ENCODE results near the gene AMIGO3.
"Not testable (repeated sequence)": the region's sequence is repeated elsewhere in the genome, so short reads cannot be mapped to it uniquely, and the experiment has no call there.

Gene AMIGO3

DNA sequence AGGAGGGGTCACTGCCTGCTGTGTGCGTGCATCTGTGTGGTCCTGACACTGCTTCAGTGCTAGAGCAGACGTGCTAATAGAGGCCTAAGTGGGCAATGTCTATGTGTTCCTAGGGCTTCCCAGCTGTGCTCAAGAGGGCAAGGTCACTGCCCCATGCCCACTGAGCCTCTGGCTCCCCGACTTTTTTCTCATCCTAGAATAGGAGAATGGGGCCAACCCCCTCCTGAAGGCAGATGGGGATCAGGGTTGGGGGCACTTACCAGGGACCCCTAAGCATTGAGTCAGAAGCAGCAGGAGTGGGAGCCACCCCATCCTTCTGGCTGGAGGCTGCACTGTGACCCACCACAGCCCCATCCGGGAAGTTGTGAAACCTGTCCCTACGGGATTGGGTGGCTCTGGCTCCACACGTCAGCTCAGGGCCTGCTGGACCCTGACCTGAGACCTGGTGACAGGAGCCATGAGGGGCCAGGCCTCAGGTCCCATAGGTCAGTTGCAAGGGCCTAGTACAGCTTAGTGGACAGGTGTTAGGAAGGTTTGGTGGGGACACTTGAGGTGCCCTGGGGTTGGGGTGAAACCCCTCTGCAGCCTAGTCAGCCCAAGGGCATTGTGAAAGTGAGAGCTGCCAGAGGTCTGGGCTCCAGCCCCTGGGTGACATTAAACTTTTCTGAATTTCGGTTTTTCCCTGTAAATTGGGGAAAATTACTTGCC lies 31.0 kb downstream of the AMIGO3 start:
- DNase-seq (ENCODE audit: low read depth) = not testable (repeated sequence)

DNA sequence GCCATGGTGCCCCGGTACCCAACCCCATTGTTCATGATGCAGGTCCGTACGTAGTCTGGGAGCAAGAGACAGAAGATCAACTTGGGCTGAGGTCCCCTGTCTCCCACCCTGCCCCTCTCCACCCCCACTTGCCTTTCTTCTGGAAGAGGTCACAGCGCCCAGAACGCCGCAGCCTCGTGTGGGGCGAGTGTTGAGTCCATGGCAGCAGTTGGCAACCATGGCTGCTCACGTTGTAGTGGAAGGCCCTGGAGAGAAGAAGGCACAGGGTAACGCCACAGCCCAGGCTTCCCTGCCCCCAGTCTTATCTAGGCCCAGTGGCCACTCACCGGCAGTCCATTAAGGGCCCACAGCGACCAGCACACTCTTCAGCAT lies 32.1 kb downstream of the AMIGO3 start:
- not testable (repeated sequence) for DNase-seq (ENCODE audit: low read depth)

DNA sequence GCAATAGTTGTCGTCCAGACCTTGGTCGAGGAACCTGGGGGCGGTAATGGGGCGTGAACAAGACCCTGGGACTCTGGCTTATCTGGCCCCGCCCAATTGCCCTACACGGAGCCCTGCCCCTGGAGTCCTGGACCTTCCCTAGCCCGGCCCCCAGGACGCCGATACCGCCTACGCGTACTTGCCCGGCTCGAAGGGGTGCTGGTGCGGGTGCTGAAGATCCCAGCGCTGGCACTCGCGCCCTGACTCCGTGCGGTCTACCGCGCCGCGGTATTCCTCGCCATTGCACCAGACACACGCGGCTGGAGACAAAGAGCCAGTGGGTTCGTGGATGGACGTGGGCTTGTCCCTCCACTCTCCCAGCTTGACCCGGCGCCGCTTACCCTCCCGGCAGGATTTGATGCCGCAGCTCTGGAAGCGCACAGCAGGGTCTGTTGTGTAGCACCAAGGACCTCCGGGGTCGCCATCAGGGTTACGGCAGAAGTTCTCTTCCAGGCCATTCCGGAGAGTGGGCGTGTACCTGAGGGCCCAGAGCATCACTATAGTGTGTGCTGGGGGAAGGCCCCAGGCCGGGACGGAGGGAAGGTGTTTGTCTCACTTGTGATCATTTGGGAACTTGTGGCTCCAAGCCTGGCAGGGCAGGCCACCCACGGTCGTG lies 32.6 kb downstream of the AMIGO3 start:
- peak; percentile 79 for DNase-seq (ENCODE audit: low read depth)

DNA sequence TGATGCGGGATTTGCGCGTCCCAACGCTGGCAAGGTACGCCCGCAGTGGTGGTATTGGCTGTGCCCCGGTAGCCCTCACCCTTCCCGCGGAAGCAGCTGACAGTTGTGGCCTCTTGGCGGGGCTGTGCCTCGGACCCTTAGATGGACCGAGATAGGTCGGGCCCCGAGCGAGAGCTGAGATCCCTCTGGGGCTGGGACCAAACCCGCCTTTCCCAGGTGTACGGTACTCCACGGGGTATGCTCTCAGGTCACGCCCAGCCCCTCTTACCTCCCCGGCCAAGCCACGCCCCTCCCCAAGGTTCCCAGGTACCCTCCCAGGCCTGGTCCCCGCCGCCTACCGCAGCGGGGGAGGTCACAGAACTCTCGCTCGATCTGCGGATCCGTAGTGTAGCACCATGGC lies 33.1 kb downstream of the AMIGO3 start:
- DNase-seq (ENCODE audit: low read depth) = not testable (repeated sequence)

DNA sequence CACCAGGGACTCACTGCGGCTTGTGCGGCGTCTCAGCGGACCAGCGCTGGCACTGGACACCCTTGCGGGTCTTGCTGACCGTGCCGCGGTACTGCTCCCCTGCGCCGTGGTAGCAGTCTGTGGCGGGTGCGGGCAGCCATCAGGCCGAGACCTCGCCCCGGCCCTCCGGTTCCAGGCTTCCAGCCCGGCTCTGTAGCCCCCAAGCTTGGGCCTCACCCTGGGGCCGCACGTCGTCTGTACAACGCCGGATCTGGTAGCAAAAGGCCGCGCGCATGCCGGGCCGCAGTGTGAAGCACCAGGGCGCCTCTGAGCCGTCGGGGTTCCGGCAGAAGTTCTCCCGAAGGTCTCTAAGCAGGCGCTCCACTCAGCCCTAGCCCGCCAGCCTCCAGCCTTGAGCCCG lies 33.6 kb downstream of the AMIGO3 start:
- not testable (repeated sequence) for DNase-seq (ENCODE audit: low read depth)

DNA sequence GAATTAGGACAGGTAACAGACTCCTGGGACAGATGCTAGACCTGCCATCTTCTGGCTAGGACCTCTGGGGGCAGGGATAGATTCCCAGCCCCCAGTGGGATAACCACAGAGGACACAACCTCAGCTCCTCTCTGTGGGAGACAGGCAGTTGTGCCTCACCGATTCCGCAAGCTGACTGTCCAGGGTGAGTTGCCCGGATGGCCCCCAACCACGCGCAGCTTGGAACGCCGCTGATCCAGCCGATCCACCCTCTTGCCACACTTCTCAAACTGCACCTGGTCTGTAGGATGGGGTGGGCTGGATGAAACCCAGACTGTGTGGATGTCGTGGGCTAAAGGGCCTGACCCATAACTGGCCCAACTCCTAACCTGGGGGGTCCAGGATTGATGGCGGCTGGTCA lies 34.4 kb downstream of the AMIGO3 start:
- not testable (repeated sequence) for DNase-seq (ENCODE audit: low read depth)

DNA sequence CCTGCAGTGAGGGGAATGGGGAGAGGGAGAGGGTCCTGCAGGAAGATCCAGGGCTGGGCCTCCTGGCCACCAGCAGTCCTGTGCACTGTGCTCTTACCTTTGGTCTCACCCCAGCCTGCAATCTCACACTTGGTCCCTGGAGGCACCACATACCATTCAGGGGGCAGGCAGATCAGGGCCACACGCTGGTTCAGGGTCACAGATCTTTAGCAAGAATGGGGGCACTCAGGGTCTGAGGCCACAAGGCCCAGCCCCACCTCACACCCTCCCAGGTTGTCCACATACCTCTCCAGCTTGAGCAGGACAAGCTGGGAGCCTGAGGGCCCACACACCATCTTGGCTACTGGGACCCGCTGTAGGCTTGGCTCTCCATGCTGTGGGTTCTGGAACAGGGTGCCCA lies 35.0 kb downstream of the AMIGO3 start:
- not testable (repeated sequence) for DNase-seq (ENCODE audit: low read depth)

DNA sequence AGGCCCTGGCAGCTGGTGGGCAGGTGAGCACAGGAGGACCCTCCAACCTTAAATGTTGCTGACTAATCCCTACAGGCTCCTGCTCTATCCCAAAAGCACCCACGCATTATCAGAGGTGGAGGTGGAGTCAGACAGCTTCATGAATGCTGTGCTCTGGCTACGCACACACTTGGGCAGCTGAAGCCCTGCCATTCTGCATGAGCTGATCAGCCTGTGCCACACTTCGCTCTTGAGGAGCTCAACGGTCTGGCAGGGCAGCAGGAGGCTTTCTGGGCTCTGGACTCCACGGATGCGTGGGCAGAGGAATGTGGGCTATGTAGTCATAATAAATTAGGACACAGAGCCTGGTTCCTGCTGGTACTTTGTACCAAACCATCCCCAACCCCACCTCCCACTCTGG lies 36.3 kb downstream of the AMIGO3 start:
- peak; percentile 90 for DNase-seq (ENCODE audit: low read depth)

DNA sequence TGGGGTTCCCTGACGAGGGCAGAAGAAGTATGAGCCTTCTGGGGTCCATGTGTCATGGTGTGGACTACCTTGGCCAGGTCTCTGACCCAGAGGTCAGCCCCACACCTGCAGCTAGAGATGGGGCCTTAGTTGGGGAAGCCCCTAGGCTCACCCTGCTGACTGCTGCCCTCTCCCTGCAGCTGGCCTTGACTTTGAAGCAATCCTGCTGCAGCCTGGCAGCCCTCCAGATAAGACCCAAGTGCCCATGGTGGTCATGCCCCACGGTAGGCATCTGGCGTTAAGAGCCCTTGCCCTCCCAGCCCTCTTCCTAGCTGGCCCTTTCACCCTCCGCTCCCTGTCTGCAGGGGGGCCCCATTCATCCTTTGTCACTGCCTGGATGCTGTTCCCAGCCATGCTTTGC lies 37.9 kb downstream of the AMIGO3 start:
- no peak for DNase-seq (ENCODE audit: low read depth)

DNA sequence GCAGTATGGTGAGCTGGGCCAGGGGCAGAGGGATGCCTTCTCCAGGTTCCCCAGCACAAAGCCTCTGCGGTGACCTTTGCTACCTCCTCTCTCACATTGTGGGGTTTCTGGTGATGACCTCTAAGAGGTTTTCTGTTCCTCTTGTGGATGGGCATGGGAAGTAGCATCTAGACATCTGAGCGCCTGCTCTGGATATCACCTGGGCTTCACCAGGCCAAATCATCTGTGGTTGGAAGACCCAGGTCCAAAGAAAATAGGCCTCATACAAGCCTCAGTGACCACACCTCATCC lies 38.3 kb downstream of the AMIGO3 start:
- no peak for DNase-seq (ENCODE audit: low read depth)

DNA sequence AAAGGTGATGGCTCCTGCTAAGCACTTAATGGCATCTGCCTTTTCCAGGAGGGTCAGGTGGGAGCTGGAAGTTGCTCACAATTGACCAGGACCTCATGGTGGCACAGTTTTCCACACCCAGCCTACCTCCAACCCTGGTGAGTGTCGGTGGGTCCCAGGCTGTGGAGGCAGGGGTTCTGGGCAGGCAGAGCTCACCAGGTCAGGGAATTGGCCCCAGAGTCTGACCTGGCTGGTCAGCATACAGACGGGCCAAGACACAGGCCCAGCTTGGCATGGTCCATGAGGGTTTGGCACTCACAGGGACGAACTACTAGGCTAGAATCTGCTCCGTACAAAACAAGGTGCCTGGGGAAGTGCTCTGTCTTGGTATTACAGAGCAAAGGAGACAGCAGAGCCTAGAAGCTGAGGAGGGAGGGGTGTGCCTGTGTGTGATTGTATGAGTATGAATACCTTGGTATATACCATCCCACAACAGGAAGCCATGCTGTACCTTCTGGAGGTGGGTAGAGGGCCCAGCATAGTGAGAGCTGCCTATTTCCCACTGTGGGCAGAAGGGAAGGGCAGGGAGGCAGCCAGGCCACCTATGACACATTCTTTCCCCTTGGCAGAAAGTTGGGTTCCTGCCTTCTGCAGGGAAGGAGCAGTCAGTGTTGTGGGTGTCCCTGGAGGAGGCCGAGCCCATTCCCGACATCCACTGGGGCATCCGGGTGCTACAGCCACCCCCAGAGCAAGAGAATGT lies 38.8 kb downstream of the AMIGO3 start:
- no peak for DNase-seq (ENCODE audit: low read depth)

DNA sequence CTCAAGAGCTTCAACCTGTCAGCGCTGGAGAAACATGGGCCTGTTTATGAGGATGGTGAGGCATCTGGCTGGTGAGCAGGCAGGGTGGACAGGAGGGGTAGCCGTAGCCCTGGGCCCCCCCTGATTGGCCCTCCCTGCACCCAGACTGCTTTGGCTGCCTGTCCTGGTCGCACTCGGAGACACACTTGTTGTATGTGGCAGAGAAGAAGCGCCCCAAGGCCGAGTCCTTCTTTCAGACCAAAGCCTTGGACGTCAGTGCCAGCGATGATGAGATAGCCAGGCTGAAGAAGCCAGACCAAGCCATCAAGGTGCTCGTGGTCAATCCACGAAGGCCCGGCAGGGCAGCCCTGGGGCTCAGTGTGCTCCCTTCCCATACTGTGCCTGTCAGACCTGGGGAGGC lies 43.6 kb downstream of the AMIGO3 start:
- no peak for DNase-seq (ENCODE audit: low read depth)

DNA sequence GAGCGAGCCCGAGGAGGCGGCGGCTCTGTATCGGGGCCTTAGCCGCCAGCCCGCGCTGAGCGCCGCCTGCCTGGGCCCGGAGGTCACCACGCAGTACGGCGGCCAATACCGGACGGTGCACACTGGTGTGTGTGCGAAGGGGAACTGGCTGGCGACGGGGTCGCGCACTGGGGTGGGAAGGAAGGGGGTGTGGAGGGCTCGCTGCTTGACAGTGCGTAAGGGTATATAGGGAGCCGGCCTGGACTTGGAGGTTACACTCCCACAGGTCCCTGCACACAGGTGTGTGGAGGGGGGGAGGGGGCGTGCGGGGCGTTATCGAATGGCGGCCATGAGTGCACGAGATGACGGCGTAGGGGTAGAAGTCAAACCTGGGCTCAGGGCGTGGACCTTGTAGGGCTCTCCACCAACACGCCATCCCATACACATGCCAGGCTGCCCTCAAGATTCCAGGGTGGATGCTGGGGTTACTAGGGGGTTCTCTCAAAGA lies 44.9 kb downstream of the AMIGO3 start:
- no peak for DNase-seq (ENCODE audit: low read depth)

DNA sequence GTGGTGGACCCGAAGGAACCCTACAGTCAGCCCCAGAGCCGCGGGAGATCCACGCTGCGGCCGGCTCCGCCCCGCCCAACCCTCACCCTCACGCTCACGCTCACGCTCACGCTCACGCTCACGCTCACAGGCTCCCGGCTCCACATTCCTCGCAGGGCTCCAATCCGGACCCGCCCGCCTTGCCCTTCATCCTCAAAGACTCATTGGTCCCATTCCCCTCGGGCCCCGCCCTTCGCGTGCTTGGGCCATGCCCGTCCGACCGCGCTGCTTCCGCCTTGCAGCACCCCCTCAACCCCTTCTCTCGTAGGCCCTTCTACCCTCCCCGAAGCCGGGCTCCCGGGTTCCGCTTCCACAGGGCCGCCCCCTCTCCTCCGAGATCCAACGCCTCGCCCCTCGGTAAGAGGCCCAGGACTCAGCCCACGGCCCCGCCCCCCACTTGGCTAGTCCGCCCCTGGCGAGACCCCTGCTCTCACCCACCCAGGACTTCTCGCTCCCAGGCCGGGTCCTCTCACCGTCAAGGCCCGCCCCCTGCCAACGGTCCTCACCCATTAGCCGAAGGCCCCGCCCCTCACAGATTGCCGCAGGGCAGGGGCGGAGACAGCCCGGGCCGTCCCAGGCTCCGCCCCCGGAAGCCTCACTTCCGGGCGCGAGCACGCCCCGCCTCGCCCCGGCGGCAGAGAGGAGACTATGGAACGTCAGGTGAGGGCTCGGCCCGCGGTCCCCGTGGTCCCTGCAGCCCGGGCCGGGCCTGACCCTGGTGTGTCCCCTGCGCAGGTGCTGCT lies 45.6 kb downstream of the AMIGO3 start, which contains the start of gene APEH:
APEH (plus strand) TSS at position 637 of the 782 bp plus-strand sequence; CDS start at position 688, 51 bp downstream.
- DNase-seq (ENCODE audit: low read depth) = peak; percentile 98

DNA sequence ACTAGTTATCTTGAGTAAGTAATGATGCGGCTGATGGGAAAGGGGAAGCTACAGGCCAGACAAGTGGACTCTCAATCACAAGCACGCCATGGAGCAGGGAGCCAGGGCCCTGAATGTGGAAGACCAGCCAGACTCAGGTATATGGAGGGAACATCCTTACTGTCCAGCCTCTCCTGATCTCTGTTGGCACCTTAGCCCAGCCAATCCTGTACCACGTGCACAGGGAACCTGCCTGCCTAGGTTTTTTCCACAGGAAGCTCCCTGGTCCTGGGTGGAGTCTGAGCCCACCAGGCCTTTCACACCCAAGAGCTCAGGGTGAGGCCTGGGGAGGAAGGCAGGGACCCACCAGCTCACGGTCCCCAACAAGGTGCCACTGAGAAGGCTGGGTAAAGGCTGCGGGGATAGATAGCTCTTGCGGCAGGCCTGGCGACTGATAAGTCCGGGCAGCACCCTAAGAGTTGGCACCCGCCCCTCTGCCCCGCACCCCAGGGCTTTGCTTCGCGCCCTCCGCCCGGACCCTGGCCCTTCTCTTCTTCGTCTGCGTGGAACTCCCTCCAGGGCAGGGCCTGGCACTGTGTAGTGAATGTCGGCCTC lies 46.3 kb downstream of the AMIGO3 start:
- DNase-seq (ENCODE audit: low read depth) = no peak

DNA sequence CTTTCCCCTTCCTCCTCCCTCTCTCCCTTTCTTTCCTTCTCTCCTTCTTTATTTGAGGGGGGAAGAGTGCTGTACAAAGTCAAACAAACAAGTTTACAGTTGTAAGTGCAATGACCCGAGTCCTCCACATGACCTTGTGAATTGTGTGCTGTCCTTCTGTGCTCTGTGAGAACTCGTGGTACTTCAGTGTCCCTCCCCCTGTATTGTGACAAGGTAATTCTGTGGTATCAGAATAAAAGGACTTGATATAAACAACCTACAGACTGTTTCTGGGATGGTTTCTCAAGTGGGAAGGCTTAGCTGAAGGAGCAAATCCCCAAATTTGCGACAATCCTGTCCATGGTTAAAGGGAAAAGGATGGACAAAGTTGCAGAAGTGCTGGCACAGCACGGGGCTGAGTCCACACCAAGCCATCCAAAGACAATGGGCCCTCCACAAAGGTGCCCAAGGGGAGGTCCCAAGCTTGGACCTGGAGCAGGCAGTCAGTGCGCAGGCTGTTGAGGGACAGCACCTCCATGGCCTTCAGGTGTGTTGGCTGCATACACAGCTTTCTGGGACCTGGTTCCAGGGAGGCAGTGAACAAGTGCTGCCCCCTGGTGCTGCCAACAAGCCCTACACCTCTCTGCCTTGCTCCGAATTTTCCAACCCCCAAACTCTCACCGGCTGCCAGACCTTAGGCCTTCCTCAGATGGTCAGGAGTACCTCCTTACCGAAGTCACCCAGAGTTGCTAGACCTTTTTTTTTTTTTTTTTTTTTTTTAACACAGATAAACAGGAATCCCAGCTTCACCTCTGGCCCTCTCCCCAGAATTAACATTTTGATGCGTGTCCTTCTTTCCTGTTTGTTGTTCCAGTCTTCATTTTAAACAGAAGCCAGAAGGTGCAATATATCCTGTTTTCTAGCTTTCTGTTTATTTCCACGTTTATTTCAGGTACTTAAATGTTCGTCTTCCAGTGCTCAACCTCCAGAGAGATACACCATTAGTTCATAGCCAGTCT lies 47.9 kb downstream of the AMIGO3 start:
- peak; percentile 48 for DNase-seq (ENCODE audit: low read depth)

DNA sequence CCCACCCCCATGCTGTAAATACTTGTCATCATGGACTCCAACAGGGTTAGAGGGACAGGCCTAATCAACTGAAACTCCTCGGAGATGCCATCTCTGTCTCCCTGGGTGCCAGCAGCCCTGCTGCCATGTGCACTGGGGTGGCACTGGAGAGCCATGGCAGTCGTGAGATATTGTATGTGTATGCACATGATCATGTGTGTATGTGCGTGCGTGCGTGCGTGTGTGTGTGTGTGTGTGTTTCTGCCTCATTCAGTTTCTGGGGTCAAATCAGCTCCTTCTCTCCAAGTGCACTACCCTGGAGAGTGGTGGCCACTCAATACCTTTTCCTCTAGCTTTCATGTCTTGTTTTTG lies 48.6 kb downstream of the AMIGO3 start:
- DNase-seq (ENCODE audit: low read depth) = no peak

DNA sequence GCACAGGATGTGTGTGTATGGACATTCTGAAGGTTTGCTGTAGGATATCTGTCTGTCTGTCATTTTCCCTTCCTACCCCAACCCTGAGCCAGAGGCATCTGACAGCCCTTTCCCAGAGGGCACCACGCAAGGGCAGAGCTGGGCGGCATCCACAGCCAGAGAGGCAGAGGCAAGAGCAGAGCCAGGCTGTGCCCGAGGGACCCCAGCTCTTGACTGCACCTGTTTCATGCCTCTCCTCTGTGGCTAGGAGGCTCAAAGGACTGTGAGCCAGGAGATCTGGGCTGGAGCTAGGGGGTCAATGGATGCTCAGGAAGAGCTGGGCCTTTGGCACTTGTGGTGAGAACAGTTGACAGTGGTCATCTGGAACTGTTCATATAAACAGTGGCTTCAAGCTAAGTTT lies 50.1 kb downstream of the AMIGO3 start:
- DNase-seq (ENCODE audit: low read depth) = no peak

DNA sequence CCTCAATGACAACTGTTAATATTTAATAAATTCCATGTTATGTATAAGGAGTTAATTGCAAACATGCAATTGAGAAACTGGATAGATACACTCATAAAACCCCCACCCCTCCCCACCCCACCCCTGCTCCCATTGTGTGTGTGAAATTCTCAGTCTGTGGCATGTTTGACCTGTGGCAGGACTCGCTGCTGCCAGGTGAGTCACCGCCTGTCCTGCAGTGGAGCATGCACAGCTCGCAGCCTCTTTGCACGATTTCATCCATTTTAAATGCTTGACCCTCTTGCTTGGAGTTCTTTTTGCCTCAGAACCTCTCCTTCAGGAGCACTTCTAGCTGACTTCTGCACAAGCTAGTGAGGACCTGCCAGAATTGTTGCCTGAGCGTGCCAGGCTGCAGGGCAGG lies 50.6 kb downstream of the AMIGO3 start:
- peak; percentile 20 for DNase-seq (ENCODE audit: low read depth)

DNA sequence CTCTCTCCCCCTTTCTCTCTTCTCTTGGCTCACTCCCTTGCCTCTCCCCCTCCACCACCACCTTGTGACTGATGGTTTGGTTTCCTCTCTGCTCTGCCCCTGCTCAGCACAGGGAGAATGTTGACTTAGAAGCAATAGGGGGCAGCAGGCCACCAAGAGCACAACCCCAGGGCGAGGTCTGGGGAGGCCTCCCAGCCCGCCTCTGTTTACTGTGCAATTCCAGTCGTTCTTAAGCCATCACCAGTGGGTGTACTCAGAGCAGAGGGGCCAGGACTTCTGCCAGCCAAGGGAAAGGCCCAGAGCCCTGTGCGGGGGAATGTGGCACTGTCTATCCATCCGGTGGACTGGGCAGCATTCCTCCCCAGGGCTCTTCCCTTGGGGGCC lies 51.1 kb downstream of the AMIGO3 start:
- peak; percentile 16 for DNase-seq (ENCODE audit: low read depth)
